AG09309 (cell line): ENCODE data around the gene GABRB3.

Experiments
- DNase-seq: peaks from one replicate; pipeline ENCODE4 v3.0.0-alpha.2; 2010; ENCODE audit warnings: low read depth
- H3K4me3 ChIP-seq: 2 replicates; pipeline ENCODE4 v1.5.1; 2011; ENCODE audit warnings: mild to moderate bottlenecking, low read depth, low read length, moderate library complexity; ENCODE audit not compliant: control insufficient read depth
- TF ChIP-seq, protein P1 (sequence below): IDR thresholded peaks from 2 replicates; pipeline ENCODE4 v1.5.1; 2011; ENCODE audit warnings: mild to moderate bottlenecking, low read depth, low read length, inconsistent platforms; ENCODE audit not compliant: insufficient read depth, control insufficient read depth; ENCODE audit errors: missing control alignments

The GABRB3 gene

DNA sequence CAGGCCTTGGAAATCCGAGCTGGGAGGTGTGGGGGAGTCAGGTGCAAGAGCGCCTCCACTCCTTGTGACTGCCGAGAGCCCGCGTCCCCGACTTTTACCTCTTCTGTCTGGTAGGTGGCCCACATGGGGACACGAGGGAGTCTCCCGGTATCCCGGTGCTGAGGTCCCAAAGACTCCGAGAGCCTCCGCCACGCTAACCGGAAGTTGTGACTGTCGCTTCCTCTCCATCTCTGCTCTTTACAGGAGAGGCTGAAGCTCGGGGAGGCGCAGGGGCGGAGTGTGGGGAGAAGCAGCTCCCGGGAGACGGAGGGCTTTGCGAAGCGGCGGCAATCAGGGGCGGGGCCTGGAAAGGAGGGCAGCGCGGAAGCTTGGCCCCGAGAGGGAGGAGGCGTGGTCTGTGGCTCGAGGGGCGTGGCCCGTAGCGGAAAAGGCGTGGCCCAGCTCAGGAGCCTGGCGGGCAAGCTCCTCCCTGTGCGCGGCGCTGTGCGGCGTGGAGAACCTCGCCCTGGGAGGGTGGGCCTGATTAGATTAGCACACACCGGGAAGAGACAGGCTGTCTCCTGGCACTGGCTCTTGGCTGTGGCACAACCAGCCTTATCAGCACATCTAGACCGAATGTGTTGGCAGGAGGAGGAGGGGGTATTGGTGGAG, 143.9 kb downstream of the GABRB3 start:
- TF ChIP-seq, protein P1, sequence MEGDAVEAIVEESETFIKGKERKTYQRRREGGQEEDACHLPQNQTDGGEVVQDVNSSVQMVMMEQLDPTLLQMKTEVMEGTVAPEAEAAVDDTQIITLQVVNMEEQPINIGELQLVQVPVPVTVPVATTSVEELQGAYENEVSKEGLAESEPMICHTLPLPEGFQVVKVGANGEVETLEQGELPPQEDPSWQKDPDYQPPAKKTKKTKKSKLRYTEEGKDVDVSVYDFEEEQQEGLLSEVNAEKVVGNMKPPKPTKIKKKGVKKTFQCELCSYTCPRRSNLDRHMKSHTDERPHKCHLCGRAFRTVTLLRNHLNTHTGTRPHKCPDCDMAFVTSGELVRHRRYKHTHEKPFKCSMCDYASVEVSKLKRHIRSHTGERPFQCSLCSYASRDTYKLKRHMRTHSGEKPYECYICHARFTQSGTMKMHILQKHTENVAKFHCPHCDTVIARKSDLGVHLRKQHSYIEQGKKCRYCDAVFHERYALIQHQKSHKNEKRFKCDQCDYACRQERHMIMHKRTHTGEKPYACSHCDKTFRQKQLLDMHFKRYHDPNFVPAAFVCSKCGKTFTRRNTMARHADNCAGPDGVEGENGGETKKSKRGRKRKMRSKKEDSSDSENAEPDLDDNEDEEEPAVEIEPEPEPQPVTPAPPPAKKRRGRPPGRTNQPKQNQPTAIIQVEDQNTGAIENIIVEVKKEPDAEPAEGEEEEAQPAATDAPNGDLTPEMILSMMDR: no peak
- no peak overlapping the region for H3K4me3 ChIP-seq
- no peak for DNase-seq

DNA sequence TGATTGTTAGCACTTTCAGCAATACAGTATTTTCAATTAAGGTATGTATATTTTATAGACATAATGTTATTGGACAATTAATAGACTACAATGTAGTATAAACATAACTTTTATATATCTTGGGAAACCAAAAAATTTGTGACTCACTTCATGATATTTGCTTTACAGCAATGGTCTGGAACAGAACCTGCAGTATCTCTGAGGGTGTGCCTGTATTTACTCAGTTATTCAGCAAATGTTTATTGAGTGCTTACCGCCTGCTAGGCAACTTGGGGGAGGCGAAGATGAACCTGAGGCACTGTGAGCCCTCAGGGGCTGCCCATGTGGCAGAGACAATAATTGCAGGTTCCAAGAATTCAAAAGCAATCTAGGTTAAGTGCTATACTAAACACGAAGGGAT, 144.8 kb downstream of the GABRB3 start:
- DNase-seq: no peak
- no peak overlapping the region for H3K4me3 ChIP-seq
- TF ChIP-seq, protein P1: no peak

DNA sequence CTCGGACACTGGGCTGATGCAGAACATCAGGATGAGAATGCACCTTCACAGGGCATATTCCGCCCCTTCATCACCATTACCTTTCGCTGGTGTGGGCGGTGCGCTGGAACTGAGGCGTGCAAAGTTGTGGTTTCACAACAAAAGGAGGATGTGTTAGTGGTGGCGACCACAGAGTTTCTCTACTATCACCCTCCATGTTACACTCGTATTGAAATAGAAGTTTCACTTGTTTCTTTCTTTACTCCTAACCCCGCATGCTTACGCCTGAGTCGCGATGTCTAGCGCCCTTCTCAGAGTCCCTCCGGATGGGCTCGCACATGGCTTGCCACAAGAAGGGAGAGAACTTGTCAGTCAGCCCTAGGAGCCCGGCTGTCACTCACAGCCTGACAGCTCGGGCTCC, 148.7 kb downstream of the GABRB3 start:
- no peak for DNase-seq
- H3K4me3 ChIP-seq: no peak overlapping the region

DNA sequence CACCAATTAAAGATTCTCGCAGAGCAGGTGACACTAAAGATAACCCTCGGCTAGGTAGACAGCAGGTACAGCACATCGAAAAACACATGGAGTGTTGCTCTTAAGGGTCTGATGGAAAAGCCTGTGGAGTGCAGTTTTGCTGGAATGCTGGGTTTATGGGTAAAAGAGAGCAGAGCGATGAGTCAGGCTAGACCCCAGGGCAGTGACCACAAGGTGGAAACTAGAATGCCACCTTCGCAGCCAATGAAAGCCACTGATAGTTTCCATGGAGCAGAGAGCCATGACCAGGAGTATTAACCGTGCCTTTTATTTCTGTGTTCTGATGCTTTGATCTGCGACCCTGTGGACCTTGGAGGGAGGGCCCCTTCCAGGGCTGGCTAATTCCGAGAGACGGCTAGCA, 149.8 kb downstream of the GABRB3 start:
- TF ChIP-seq, protein P1: no peak
- H3K4me3 ChIP-seq: no peak overlapping the region
- DNase-seq: no peak

More for the DNA sequence above, 148.7 kb downstream of the GABRB3 start:
- TF ChIP-seq, protein P1: no peak

DNA sequence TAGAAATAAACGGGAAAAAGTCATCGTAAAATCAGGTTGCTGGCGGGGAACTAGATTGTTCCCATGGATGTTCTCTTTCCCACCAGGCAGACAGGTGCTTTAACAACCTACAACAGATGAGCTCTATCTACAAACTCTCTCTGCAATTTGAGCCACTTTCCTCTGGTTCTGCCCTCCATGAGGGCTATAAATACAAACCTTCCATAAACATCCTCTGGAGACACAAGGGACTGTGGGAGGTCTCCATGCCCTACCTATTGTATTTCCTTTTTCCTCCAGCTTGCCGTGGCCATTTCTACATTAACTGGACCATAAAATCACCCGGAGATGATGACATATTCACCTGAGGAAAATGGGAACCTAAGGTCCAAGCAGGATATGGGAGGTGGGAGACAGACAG, 151.1 kb downstream of the GABRB3 start:
- TF ChIP-seq, protein P1: no peak
- H3K4me3 ChIP-seq: no peak overlapping the region
- no peak for DNase-seq

DNA sequence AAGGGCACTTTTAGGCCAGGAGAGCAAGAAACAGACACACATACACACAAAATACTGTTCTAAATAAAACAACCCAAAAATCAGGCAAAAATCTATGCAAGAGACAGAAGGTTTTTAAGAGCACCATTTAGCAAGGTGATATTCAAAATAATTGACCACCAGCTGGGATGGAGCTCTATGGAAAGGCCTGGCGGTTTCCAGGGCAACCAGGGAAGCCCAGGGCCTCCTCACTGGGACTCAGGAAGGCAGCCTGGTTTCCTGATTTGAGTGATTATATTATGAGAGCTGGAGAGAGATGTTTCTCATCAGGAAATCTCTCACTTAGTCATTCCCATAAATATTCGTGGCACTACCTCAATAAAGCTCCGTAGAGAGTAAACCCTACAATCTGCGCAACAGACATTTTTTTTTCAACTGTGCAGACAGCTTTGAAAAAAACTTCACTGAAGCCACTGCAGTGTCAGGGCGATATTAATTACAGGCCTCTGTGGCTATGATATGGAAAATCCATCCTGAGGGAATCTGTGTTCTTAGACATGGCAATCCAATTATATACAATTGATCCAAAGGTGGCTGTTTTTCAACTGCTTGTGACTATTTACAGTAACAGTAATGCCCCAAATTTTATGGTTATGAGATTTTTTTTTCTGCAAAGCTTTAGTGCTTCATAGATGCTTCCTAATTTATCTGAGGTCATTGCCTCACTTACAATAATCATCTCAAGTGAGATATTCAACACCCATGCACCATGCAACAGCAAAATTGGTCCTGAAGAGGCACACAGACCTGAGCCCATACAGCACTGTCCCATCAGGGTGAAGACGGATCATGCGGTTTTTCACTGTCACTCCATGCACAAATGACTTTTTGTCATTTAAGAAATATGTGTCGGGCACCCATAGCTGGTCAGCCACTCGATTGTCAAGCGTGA, 152.1 kb downstream of the GABRB3 start:
- TF ChIP-seq, protein P1: no peak
- no peak for DNase-seq
- H3K4me3 ChIP-seq: no peak overlapping the region
